Ectodermal cell (in vitro differentiated cells): ENCODE results near the gene BCAS2. TPM values are rescaled to one million over a fixed set of nuclear protein-coding genes. Genes with fewer than 3 reads are reported as not detected.

ENCODE experiments used
- H3K27ac ChIP-seq: 2 replicates; pipeline ENCODE4 v1.7.0; 2013; ENCODE audit warnings: mild to moderate bottlenecking, low read depth, low read length; ENCODE audit not compliant: insufficient read depth, poor library complexity, severe bottlenecking
- H3K27me3 ChIP-seq: 2 replicates; pipeline ENCODE4 v1.7.0; 2013; ENCODE audit warnings: mild to moderate bottlenecking, low read length; ENCODE audit not compliant: insufficient read depth, control insufficient read depth, poor library complexity, severe bottlenecking
- H3K36me3 ChIP-seq: one replicate; pipeline ENCODE4 v1.7.0; 2013; ENCODE audit warnings: low read length; ENCODE audit not compliant: control insufficient read depth, insufficient read depth
- H3K4me1 ChIP-seq: one replicate; pipeline ENCODE4 v1.7.0; 2013; ENCODE audit warnings: low read length; ENCODE audit not compliant: control insufficient read depth, insufficient read depth
- H3K4me3 ChIP-seq: 2 replicates; pipeline ENCODE4 v1.7.0; 2013; ENCODE audit warnings: low read depth, low read length, control low read depth; ENCODE audit not compliant: insufficient read depth
- H3K9me3 ChIP-seq: 2 replicates; pipeline ENCODE4 v1.7.0; 2013; ENCODE audit warnings: mild to moderate bottlenecking, low read length, moderate library complexity; ENCODE audit not compliant: control insufficient read depth
- WGBS, 2 experiments: methylation state at CpG; one replicate each; pipeline ENCODE4 v1.1.7; 2013; ENCODE audit warnings: missing lambda C conversion rate in 2 of 2; 5-methylcytosine and 5-hydroxymethylcytosine counted together
- polyA plus RNA-seq, 4 experiments: library from polyadenylated mRNA; stranded (reverse); fragments of 50-300 nt; gene quantifications; one replicate each; pipeline ENCODE4 v1.2.3, GENCODE V29; 2013

Gene BCAS2
- 57.7 TPM for polyA plus RNA-seq (2013, experiment 1 of 4)
- 70.3 TPM for polyA plus RNA-seq (2013, experiment 2 of 4)
- polyA plus RNA-seq (2013, experiment 3 of 4), result 54.4 TPM
- polyA plus RNA-seq (2013, experiment 4 of 4), result 67.8 TPM

DNA sequence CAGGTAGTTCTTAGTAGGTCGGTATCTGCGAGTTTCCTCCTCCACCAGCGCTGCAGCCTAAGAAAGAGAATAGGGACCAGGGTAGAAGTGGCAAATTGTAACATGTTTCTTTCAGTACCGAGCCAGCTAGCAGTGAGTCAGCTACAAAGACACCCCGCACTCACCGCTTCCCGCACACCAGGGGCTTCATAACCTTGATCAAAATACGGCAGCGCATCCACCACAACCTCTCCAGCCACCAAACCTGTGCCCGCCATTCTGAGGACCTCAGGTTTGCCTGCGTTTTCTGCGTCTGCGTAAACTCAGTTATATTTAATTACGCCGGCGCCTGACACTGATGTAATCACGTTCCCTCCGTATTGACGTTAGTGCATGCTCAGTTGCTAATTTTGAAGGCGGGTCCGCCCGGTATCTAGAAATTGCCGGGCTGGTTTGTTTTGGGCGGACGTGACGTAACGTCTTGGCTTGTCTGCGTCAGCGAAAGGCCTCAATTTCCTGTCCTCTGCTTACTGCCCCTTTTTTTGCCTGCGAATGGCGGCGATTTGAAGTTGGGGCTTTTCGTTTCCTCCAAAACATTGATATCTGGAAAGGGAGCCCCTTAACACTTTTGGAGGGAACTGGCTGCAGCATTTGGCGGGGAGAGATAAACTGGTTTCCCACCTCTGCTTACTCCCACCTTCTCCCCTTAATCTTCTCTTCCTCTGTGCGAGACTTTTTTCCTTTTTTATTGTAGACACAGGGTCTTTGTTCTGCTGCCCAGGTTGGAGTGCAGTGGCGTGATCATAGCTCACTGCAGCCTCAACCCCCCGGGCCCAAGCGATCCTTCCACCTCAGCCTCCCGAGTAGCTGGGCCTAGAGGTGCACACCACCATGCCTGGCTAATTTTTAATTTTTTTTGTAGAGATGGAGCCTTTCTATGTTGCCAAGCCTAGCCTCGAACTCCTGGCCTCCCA, at the start of gene BCAS2:
BCAS2 (minus strand) TSS at position 281 of the 953 bp plus-strand sequence; CDS start at position 257, 24 bp downstream.
- peak within 1 kb of the TSS; percentile 22 for H3K27ac ChIP-seq
- 12% methylated on average over 40 of the region's 40 CpGs for WGBS, 2 experiments

DNA sequence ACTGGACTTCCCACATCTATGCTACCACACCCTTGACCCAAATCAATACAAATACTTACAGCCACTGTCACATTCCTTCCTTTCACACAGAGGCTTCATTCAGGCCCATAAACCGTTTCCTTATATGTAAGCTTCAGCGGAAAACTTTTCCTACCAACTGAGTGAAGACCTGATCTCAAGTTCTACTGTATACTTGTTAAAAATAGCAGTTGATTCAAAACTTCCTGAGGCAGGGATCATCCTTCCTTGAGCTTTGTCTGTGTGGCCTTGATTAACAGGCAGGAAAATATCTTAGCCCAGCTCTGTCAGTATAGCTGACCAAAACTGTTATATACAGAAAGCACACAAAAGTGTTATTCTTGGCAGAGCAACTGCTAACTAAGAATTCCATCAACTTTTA, 45.7 kb upstream of the BCAS2 start:
- no peaks in the 10 kb centered on the region for H3K36me3 ChIP-seq
- H3K27me3 ChIP-seq, result no peaks in the 10 kb centered on the region
- no peak overlapping the region for H3K4me3 ChIP-seq
- no peaks in the 10 kb centered on the region for H3K9me3 ChIP-seq
- H3K4me1 ChIP-seq, result no peaks in the 10 kb centered on the region
- no peak overlapping the region for H3K27ac ChIP-seq
- 38 to 40% methylated on average over 2 of the region's 2 CpGs for WGBS, 2 experiments

More for the DNA sequence above, at the start of gene BCAS2:
- Histone ChIP-seq H3K4me3 (peak within 1 kb of the TSS; percentile 76), H3K36me3 (peaks cover 14% of the 10 kb centered on the region), H3K27me3 (peaks cover 5% of the 10 kb centered on the region), H3K9me3 (no peaks in the 10 kb centered on the region), H3K4me1 (no peaks in the 10 kb centered on the region)

DNA sequence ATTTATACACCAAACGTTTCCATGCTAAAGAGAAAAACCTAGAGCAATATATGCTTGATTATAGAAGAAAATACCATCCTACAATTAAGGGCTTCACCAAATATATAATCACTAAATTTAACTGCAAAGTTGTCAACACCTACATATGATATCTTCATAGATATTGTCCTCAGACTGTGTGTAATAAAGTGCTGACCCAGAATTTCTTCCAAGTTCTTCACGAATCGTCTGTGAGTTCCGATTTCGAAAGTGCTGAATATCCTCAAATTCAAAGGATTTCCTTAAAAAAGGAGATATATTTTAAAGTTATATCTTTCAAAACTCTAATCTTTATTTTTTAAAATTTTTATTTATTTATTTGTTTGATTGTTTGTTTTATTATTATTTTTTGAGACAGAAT, 41.9 kb upstream of the BCAS2 start:
- no peaks in the 10 kb centered on the region for H3K36me3 ChIP-seq
- H3K4me1 ChIP-seq, result no peaks in the 10 kb centered on the region
- H3K27ac ChIP-seq, result no peak overlapping the region
- 92 to 100% methylated on average over 4 to 5 of the region's 5 CpGs for WGBS, 2 experiments
- H3K9me3 ChIP-seq, result no peaks in the 10 kb centered on the region
- no peaks in the 10 kb centered on the region for H3K27me3 ChIP-seq
- no peak overlapping the region for H3K4me3 ChIP-seq

GRCh38 chr1:114620419-114620818, 39.0 kb upstream of the BCAS2 start:
- no peaks in the 10 kb centered on the region for H3K9me3 ChIP-seq
- no peaks in the 10 kb centered on the region for H3K27me3 ChIP-seq
- 80 to 94% methylated on average over 2 of the region's 2 CpGs for WGBS, 2 experiments
- no peak overlapping the region for H3K4me3 ChIP-seq
- H3K36me3 ChIP-seq, result no peaks in the 10 kb centered on the region
- no peaks in the 10 kb centered on the region for H3K4me1 ChIP-seq
- no peak overlapping the region for H3K27ac ChIP-seq

DNA sequence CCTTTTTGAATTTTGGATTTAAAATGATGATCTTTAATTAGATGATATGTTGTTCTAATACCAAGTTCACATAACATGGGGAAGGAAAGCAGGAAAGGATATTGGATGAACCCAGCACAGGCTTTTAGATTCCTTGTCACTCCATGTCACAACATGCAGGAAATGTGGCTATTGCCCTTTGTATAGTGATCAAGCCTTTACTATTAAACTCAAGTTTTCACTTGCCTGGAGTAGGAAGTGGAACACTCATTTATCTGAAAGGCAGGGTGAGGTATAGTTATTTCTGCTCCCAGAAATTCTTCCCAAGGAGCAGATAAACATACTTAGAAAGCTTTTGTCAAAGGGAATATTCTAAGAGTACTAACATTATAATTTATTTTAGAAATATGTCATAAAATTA, 37.2 kb upstream of the BCAS2 start:
- Histone ChIP-seq H3K27ac (no peak overlapping the region), H3K9me3 (no peaks in the 10 kb centered on the region), H3K4me3 (no peak overlapping the region), H3K27me3 (no peaks in the 10 kb centered on the region), H3K4me1 (no peaks in the 10 kb centered on the region), H3K36me3 (no peaks in the 10 kb centered on the region)

DNA sequence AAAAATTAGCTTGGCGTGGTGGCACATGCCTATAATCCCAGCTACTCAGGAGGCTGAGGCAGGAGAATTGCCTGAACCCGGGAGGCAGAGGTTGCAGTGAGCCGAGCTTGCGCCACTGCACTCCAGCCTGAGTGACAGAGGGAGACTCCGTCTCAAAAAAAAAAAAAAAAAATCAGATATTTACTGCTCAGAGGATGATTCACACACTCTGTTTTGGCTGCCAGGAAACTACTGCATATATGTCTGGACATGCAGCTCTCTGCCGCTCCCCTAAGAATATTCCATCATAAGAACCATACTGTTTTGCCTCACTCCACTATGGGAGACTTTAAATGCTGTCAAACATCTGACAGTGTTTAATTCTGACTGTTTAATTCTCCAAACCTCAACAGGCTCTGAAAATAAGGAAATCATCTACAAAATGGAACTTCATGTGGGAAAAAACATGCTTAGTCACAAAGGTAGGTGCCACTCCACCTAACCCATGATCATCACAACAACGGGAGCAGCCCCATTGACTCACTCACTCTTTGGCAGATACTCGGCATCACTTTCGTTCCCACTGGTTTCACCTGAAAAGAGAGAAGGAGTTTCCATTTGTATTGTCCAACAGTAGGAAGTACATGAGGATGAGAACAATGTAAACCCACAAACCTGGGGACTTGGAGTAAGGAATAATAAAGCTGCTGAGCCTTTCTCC, 29.3 kb upstream of the BCAS2 start:
- Histone ChIP-seq H3K27me3 (no peaks in the 10 kb centered on the region), H3K4me1 (no peaks in the 10 kb centered on the region), H3K36me3 (no peaks in the 10 kb centered on the region), H3K9me3 (no peaks in the 10 kb centered on the region), H3K27ac (no peak overlapping the region), H3K4me3 (no peak overlapping the region)
- WGBS, 2 experiments, result 92 to 93% methylated on average over 9 of the region's 9 CpGs

DNA sequence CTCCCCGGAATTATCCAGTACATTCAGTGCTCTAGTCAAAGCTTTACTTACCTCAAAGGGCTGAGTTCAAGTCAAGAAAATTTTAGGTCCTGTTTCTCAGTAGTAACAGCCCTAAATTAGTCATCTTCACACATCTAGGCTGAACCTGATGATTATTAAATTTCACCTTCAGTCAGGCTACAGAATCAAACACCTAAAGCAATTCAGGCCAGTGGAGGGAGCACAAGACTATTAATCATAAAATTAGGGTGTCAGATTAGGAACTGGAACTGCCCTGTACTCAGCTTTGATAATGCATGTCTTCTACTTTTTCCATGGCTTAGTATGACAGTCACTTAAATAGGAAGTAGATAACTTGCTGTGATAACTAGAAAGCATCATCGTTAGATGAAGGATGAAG, 28.4 kb upstream of the BCAS2 start:
- 91 to 92% methylated on average over 2 of the region's 2 CpGs for WGBS, 2 experiments
- H3K36me3 ChIP-seq, result no peaks in the 10 kb centered on the region
- H3K27ac ChIP-seq, result no peak overlapping the region
- H3K27me3 ChIP-seq, result no peaks in the 10 kb centered on the region
- H3K4me1 ChIP-seq, result no peaks in the 10 kb centered on the region
- no peaks in the 10 kb centered on the region for H3K9me3 ChIP-seq
- H3K4me3 ChIP-seq, result no peak overlapping the region

- 88 to 94% methylated on average over 3 of the region's 3 CpGs for WGBS, 2 experiments
- Histone ChIP-seq H3K27me3 (no peaks in the 10 kb centered on the region), H3K9me3 (no peaks in the 10 kb centered on the region)
Observed at GRCh38 chr1:114609026-114609425, 27.6 kb upstream of the BCAS2 start.

DNA sequence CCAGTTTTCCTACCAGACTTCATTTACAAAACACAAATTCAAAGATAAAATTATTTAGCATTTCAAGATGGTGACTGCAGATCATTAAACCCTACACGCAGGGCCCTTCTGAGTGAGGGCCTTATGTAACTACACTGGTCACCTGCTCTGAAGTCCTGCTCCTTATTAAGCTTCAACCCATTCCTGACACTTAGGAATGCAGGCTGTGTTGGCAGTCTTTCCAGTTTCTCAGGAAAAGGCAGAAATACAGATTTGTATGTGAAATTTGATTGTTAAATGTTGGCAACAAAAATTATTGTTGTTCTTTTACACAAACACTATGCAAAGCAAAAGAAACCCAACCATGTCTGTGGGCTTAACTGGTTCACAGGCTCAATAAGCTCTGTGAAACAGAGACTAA, 25.8 kb upstream of the BCAS2 start:
- Histone ChIP-seq H3K36me3 (no peaks in the 10 kb centered on the region), H3K4me1 (no peaks in the 10 kb centered on the region), H3K4me3 (no peak overlapping the region), H3K27me3 (no peaks in the 10 kb centered on the region), H3K27ac (no peak overlapping the region), H3K9me3 (no peaks in the 10 kb centered on the region)
- WGBS, 2 experiments, result 85 to 86% methylated on average over 1 of the region's 1 CpG

More at GRCh38 chr1:114609026-114609425, 27.6 kb upstream of the BCAS2 start:
- no peak overlapping the region for H3K4me3 ChIP-seq
- H3K36me3 ChIP-seq, result no peaks in the 10 kb centered on the region
- H3K27ac ChIP-seq, result no peak overlapping the region
- H3K4me1 ChIP-seq, result no peaks in the 10 kb centered on the region

DNA sequence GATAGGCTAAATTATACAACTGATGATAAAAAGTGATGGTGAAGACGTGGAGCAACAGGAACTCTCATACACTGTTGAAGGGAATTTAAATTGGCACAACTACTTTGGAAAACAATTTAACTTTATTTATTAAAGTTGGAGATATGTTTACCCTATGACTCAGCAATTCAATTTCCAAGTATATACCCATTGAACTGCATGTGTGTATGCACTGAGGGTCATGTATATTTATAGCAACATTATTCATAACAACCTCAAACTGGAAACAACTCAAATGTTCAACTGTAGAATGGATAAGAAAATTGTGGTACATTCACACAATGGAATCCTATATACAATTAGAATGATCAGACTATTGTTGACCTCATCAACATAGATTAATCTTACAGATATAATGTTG, 16.5 kb upstream of the BCAS2 start:
- Histone ChIP-seq H3K4me3 (no peak overlapping the region), H3K27ac (no peak overlapping the region), H3K9me3 (no peaks in the 10 kb centered on the region), H3K27me3 (no peaks in the 10 kb centered on the region), H3K36me3 (no peaks in the 10 kb centered on the region), H3K4me1 (no peaks in the 10 kb centered on the region)
- 100% methylated on average over 1 of the region's 1 CpG; no CpG with 5 or more reads in 1 of the 2 experiments for WGBS, 2 experiments
